ENCODE results near the gene STK24. TPM values are rescaled to one million over a fixed set of nuclear protein-coding genes. Genes with fewer than 3 reads are reported as not detected.

STK24 gene
- total RNA-seq, 1 donor, result 56.6 TPM

GRCh38 chr13:98438246-98439125, 138.4 kb downstream of the STK24 start:
- no peak for DNase-seq (ENCODE audit: low read depth)
- no peak overlapping the region for H3K4me3 ChIP-seq (ENCODE audit: low read depth, low read length)
- TF ChIP-seq CTCF (IDR thresholded peaks at IDR 0.05; ENCODE audit: insufficient read depth, low read depth, low read length), result no peak

GRCh38 chr13:98436233-98436910, 140.5 kb downstream of the STK24 start:
- no peak overlapping the region for H3K4me3 ChIP-seq (ENCODE audit: low read depth, low read length)
- DNase-seq (ENCODE audit: low read depth), result no peak
- TF ChIP-seq CTCF (IDR thresholded peaks at IDR 0.05; ENCODE audit: insufficient read depth, low read depth, low read length), result no peak

GRCh38 chr13:98435376-98435775, 141.5 kb downstream of the STK24 start:
- TF ChIP-seq CTCF (IDR thresholded peaks at IDR 0.05; ENCODE audit: insufficient read depth, low read depth, low read length), result no peak
- DNase-seq (ENCODE audit: low read depth), result no peak
- no peak overlapping the region for H3K4me3 ChIP-seq (ENCODE audit: low read depth, low read length)

- no peak overlapping the region for H3K4me3 ChIP-seq (ENCODE audit: low read depth, low read length)
- DNase-seq (ENCODE audit: low read depth), result no peak
- no peak for TF ChIP-seq CTCF (IDR thresholded peaks at IDR 0.05; ENCODE audit: insufficient read depth, low read depth, low read length)
Observed at GRCh38 chr13:98434060-98434459, 142.8 kb downstream of the STK24 start.

- no peak overlapping the region for H3K4me3 ChIP-seq (ENCODE audit: low read depth, low read length)
- no peak for TF ChIP-seq CTCF (IDR thresholded peaks at IDR 0.05; ENCODE audit: insufficient read depth, low read depth, low read length)
- DNase-seq (ENCODE audit: low read depth), result no peak
Observed at GRCh38 chr13:98433654-98434053, 143.3 kb downstream of the STK24 start.

- no peak overlapping the region for H3K4me3 ChIP-seq (ENCODE audit: low read depth, low read length)
- TF ChIP-seq CTCF (IDR thresholded peaks at IDR 0.05; ENCODE audit: insufficient read depth, low read depth, low read length), result no peak
- no peak for DNase-seq (ENCODE audit: low read depth)
Observed at GRCh38 chr13:98432638-98433037, 144.3 kb downstream of the STK24 start.

All from fibroblast of villous mesenchyme (primary cell).